ENCODE results near the gene TMEM121.
"Not testable (repeated sequence)": the region's sequence is repeated elsewhere in the genome, so short reads cannot be mapped to it uniquely, and the experiment has no call there.

TMEM121 gene

GRCh38 chr14:105579221-105579620, 52.8 kb downstream of the TMEM121 start:
- H3K4me3 ChIP-seq (ENCODE audit: low read depth, low read length); H3K36me3 ChIP-seq (ENCODE audit: control insufficient read depth, insufficient read depth, low read length); H3K27ac ChIP-seq (ENCODE audit: low read depth, low read length); H3K9ac ChIP-seq (ENCODE audit: low read depth, low read length); H3K27me3 ChIP-seq (ENCODE audit: control insufficient read depth, insufficient read depth, low read length); H3K4me1 ChIP-seq (ENCODE audit: control insufficient read depth, insufficient read depth, low read length): not testable (repeated sequence)
- peaks cover 37% of the 10 kb centered on the region for H3K9me3 ChIP-seq (ENCODE audit: control insufficient read depth, insufficient read depth, low read length)
